ENCODE data around the gene GRIN2A. TPM values are rescaled to one million over a fixed set of nuclear protein-coding genes. Genes with fewer than 3 reads are reported as not detected.

The GRIN2A gene
- total and polyA plus RNA-seq, 2 experiments from 2014 or later, result 0.05 to 1.6 TPM

DNA sequence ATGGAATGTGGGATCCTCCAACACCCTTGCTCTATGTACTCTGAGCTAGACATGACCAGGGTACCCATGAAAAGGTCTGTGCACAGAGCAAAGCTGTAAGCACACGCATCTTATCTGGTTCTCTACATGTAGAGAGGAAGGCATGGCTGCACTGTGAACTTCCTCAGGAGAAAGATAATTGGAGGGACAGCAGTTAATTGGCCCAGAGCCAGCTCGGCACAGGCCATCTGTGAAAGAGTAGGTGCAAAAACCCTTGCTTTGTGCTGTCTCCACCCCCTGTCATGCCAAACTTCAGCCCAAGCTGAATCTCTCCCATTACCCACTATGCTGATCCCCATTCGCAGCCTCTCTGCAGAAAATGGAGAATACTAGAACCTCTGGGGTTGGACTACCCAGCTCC is 241.0 kb downstream of the GRIN2A start:
- Histone ChIP-seq H3K36me3 (replicated peaks; ENCODE audit: insufficient read depth, low read depth) (no peaks in the 10 kb centered on the region), H3K4me3 (no peak overlapping the region), H3K79me2 (no peaks in the 10 kb centered on the region), H2AFZ (no peak overlapping the region), H3K27ac (no peak overlapping the region), H3K4me2 (no peak overlapping the region), H3K27me3 (no peaks in the 10 kb centered on the region), H4K20me1 (ENCODE audit: insufficient read depth, poor library complexity, severe bottlenecking) (no peaks in the 10 kb centered on the region), H3K4me1 (ENCODE audit: insufficient read depth) (no peaks in the 10 kb centered on the region), H3K9me3 (ENCODE audit: low read depth) (no peaks in the 10 kb centered on the region), H3K9me2 (replicated peaks; ENCODE audit: insufficient read depth) (no peaks in the 10 kb centered on the region)
- no peak for DNase-seq (ENCODE audit: low spot score)
- TF ChIP-seq EZH2 (IDR thresholded peaks at IDR 0.05; ENCODE audit: borderline replicate concordance), result no peak
- TF ChIP-seq, protein P1, sequence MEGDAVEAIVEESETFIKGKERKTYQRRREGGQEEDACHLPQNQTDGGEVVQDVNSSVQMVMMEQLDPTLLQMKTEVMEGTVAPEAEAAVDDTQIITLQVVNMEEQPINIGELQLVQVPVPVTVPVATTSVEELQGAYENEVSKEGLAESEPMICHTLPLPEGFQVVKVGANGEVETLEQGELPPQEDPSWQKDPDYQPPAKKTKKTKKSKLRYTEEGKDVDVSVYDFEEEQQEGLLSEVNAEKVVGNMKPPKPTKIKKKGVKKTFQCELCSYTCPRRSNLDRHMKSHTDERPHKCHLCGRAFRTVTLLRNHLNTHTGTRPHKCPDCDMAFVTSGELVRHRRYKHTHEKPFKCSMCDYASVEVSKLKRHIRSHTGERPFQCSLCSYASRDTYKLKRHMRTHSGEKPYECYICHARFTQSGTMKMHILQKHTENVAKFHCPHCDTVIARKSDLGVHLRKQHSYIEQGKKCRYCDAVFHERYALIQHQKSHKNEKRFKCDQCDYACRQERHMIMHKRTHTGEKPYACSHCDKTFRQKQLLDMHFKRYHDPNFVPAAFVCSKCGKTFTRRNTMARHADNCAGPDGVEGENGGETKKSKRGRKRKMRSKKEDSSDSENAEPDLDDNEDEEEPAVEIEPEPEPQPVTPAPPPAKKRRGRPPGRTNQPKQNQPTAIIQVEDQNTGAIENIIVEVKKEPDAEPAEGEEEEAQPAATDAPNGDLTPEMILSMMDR (IDR thresholded peaks at IDR 0.05; ENCODE audit: poor library complexity), result no peak
- no peak for TF ChIP-seq EZH2phosphoT487 (IDR thresholded peaks at IDR 0.05; ENCODE audit: low read depth, severe bottlenecking, unreplicated experiment)
- 87% methylated on average over 3 of the region's 3 CpGs for WGBS (ENCODE audit: low lambda C conversion rate, missing lambda C conversion rate)

DNA sequence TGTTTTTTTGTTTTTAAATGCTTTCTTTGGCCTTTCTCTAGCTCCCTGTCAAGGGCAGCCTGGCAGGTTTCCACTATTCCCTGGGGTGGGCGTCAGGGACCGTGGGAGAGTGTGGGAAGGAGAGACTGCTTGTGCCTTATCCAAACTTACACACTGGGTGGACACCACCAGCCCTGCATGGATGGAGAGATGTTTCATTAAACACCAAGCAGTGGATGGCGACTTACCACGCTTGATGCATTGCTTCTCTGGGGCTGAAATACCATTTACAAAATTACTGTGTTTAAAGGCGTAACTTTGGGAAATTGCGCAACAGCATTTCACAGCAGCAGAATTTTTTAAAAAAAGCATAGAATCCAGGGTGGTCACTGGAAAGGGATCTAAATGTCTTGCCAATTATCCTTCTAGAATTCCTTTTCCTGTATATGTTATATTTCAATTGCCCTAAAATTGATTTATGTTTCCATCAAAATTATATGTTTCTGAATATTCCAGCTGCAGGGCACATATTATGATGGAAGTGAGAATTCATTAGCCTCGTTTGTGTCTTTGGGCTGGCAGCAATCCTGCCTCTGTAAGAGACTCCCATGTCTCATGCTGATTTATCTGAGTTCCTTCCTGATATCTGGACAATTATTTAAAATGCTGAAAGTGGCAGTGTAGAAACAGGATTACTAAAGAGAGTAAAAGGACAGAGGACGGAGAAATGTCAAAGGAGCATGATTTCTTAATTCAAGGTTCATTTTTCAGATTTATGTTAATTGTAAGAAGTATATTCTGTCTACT is 247.3 kb downstream of the GRIN2A start:
- Histone ChIP-seq H3K4me2 (no peak overlapping the region), H3K4me3 (no peak overlapping the region), H3K36me3 (replicated peaks; ENCODE audit: insufficient read depth, low read depth) (no peaks in the 10 kb centered on the region), H3K4me1 (ENCODE audit: insufficient read depth) (no peaks in the 10 kb centered on the region), H3K27me3 (no peaks in the 10 kb centered on the region), H3K79me2 (no peaks in the 10 kb centered on the region), H3K27ac (no peak overlapping the region), H4K20me1 (ENCODE audit: insufficient read depth, poor library complexity, severe bottlenecking) (no peaks in the 10 kb centered on the region), H3K9me3 (ENCODE audit: low read depth) (no peaks in the 10 kb centered on the region), H3K9me2 (replicated peaks; ENCODE audit: insufficient read depth) (no peaks in the 10 kb centered on the region), H2AFZ (no peak overlapping the region)
- no peak for DNase-seq (ENCODE audit: low spot score)
- TF ChIP-seq EZH2 (IDR thresholded peaks at IDR 0.05; ENCODE audit: borderline replicate concordance), result no peak
- TF ChIP-seq, protein P1 (IDR thresholded peaks at IDR 0.05; ENCODE audit: poor library complexity), result no peak
- TF ChIP-seq EZH2phosphoT487 (IDR thresholded peaks at IDR 0.05; ENCODE audit: low read depth, severe bottlenecking, unreplicated experiment), result no peak
- WGBS (ENCODE audit: low lambda C conversion rate, missing lambda C conversion rate), result 84% methylated on average over 8 of the region's 8 CpGs

DNA sequence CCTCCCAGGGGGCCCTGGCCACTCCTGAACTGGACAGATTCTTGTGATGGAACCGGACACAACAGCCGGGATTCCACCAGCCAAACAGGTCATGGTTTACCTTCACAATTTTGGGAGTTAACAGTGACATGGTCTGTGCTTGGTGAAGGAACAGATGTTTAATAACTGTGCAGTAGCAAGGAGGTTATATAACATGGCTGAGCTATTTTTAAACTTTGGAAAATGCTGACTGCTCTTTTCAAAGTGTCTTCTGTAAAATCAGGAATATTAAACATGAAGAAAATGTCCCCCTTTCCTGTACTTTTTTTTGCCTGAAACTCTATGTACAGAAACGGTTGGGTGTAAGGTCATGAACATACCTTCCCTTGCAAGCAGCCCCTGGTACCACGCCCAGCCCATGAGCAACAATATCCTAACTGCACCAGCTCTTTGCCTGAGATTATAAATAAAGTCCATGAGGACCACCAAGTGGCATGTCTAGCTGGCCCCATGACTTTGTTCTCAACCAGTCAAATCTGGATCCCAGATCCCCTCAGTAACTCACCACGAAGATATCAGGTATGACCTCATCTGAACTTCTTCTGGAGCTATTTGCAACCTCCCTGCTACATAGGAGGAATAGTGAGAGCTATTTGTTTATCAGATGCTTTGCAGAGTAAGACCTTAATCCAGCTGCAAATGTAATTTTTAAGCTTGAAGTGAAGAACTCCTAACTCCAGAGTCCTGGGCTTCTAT is 249.1 kb downstream of the GRIN2A start:
- H3K4me1 ChIP-seq (ENCODE audit: insufficient read depth), result no peaks in the 10 kb centered on the region
- no peaks in the 10 kb centered on the region for H3K79me2 ChIP-seq
- no peaks in the 10 kb centered on the region for H3K9me2 ChIP-seq (replicated peaks; ENCODE audit: insufficient read depth)
- H3K27me3 ChIP-seq, result no peaks in the 10 kb centered on the region
- no peaks in the 10 kb centered on the region for H3K9me3 ChIP-seq (ENCODE audit: low read depth)
- no peak overlapping the region for H2AFZ ChIP-seq
- no peak overlapping the region for H3K27ac ChIP-seq
- no peaks in the 10 kb centered on the region for H3K36me3 ChIP-seq (replicated peaks; ENCODE audit: insufficient read depth, low read depth)
- no peak overlapping the region for H3K4me3 ChIP-seq
- no peak overlapping the region for H3K4me2 ChIP-seq
- no peaks in the 10 kb centered on the region for H4K20me1 ChIP-seq (ENCODE audit: insufficient read depth, poor library complexity, severe bottlenecking)
- TF ChIP-seq EZH2phosphoT487 (IDR thresholded peaks at IDR 0.05; ENCODE audit: low read depth, severe bottlenecking, unreplicated experiment) (no peak), EZH2 (IDR thresholded peaks at IDR 0.05; ENCODE audit: borderline replicate concordance) (no peak)
- TF ChIP-seq, protein P1 (IDR thresholded peaks at IDR 0.05; ENCODE audit: poor library complexity), result no peak
- WGBS (ENCODE audit: low lambda C conversion rate, missing lambda C conversion rate), result 73% methylated on average over 5 of the region's 5 CpGs
- DNase-seq (ENCODE audit: low spot score), result no peak

All from hepatocyte (in vitro differentiated cells).